ENCODE results near the gene SELENOO. TPM values are rescaled to one million over a fixed set of nuclear protein-coding genes. Genes with fewer than 3 reads are reported as not detected.

SELENOO gene
- total and polyA plus RNA-seq, 2 of the 13 experiments (the other 11 are each of a cell fraction or from before 2014, with no cell fraction given) = 14.4 to 19.0 TPM

- in situ Hi-C loops (cut with HindIII; ENCODE audit: extremely low pct_ligation_motif_present, low pct_unique_long_range_greater_than_20kb) = no loop called here
- TF ChIP-seq TAF15 (IDR thresholded peaks at IDR 0.05; ENCODE audit: low read depth, low read length, poor library complexity, severe bottlenecking) (no peak), SIN3B (IDR thresholded peaks at IDR 0.05; ENCODE audit: low read length) (no peak), ZSCAN5A (CRISPR knock-in tag; IDR thresholded peaks at IDR 0.05; ENCODE audit: borderline replicate concordance) (no peak), ZBTB49 (CRISPR knock-in tag; IDR thresholded peaks at IDR 0.05; ENCODE audit: borderline replicate concordance) (no peak)
- TF ChIP-seq, protein P1, sequence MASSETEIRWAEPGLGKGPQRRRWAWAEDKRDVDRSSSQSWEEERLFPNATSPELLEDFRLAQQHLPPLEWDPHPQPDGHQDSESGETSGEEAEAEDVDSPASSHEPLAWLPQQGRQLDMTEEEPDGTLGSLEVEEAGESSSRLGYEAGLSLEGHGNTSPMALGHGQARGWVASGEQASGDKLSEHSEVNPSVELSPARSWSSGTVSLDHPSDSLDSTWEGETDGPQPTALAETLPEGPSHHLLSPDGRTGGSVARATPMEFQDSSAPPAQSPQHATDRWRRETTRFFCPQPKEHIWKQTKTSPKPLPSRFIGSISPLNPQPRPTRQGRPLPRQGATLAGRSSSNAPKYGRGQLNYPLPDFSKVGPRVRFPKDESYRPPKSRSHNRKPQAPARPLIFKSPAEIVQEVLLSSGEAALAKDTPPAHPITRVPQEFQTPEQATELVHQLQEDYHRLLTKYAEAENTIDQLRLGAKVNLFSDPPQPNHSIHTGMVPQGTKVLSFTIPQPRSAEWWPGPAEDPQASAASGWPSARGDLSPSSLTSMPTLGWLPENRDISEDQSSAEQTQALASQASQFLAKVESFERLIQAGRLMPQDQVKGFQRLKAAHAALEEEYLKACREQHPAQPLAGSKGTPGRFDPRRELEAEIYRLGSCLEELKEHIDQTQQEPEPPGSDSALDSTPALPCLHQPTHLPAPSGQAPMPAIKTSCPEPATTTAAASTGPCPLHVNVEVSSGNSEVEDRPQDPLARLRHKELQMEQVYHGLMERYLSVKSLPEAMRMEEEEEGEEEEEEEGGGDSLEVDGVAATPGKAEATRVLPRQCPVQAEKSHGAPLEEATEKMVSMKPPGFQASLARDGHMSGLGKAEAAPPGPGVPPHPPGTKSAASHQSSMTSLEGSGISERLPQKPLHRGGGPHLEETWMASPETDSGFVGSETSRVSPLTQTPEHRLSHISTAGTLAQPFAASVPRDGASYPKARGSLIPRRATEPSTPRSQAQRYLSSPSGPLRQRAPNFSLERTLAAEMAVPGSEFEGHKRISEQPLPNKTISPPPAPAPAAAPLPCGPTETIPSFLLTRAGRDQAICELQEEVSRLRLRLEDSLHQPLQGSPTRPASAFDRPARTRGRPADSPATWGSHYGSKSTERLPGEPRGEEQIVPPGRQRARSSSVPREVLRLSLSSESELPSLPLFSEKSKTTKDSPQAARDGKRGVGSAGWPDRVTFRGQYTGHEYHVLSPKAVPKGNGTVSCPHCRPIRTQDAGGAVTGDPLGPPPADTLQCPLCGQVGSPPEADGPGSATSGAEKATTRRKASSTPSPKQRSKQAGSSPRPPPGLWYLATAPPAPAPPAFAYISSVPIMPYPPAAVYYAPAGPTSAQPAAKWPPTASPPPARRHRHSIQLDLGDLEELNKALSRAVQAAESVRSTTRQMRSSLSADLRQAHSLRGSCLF (CRISPR knock-in tag; IDR thresholded peaks at IDR 0.05; ENCODE audit: borderline replicate concordance) = no peak
- TF ChIP-seq, protein P2, sequence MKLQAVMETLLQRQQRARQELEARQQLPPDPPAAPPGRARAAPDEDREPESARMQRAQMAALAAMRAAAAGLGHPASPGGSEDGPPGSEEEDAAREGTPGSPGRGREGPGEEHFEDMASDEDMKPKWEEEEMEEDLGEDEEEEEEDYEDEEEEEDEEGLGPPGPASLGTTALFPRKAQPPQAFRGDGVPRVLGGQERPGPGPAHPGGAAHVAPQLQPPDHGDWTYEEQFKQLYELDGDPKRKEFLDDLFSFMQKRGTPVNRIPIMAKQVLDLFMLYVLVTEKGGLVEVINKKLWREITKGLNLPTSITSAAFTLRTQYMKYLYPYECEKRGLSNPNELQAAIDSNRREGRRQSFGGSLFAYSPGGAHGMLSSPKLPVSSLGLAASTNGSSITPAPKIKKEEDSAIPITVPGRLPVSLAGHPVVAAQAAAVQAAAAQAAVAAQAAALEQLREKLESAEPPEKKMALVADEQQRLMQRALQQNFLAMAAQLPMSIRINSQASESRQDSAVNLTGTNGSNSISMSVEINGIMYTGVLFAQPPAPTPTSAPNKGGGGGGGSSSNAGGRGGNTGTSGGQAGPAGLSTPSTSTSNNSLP (IDR thresholded peaks at IDR 0.05; ENCODE audit: low read depth, low read length) = no peak
- H3K79me2 ChIP-seq (ENCODE audit: insufficient read depth, low read length) = peaks cover 25% of the 10 kb centered on the region
- H2AFZ ChIP-seq (ENCODE audit: low read length) = no peak overlapping the region
- H3K9ac ChIP-seq (ENCODE audit: insufficient read depth, low read depth, low read length) = no peak overlapping the region
- H3K36me3 ChIP-seq (replicated peaks in 1 of 2; ENCODE audit: control insufficient read depth in 1 of 2, insufficient read depth in 2 of 2, low read length in 2 of 2) = peaks cover 12 to 56% of the 10 kb centered on the region in 2 experiments; a peak in 4 of 5 replicates
- H4K20me1 ChIP-seq (ENCODE audit: insufficient read depth, low read length) = peaks cover 5% of the 10 kb centered on the region
- 0 out of 2 replicates have a peak, but pooled peaks cover 5% of the 10 kb centered on the region for H3K4me1 ChIP-seq (ENCODE audit: insufficient read depth, low read length)
- BruUV-seq (replicated peaks) = no TSS peak
- ChIA-PET CTCF (ENCODE audit: low intra/inter-chr PET ratio, low total read pairs) (interaction anchor here (1.7 to 2.5 kb wide), 2 partner anchors 42 to 63 kb away, joined by 3 to 39 read pairs; no protein-coding TSS in a partner anchor), POLR2A (no interaction called here)
- DNase-seq (ENCODE audit: low spot score) = no peak
- H3K4me2 ChIP-seq (ENCODE audit: low read depth, low read length) = no peak overlapping the region
- ATAC-seq = no peak
- no peak for FAIRE-seq
- no peaks in the 10 kb centered on the region for H3K9me3 ChIP-seq (ENCODE audit: low read length)
- H3K4me3 ChIP-seq (replicated peaks in 1 of 3; ENCODE audit: insufficient read depth in 1 of 3, low read depth in 2 of 3, low read length in 3 of 3) = no peak overlapping the region
- WGBS (ENCODE audit: low lambda C conversion rate) = 94% methylated on average over 14 of the region's 14 CpGs
- no peak overlapping the region for H3K27ac ChIP-seq (ENCODE audit: extremely low read length, insufficient read depth, low read length)
- no peaks in the 10 kb centered on the region for H3K27me3 ChIP-seq (ENCODE audit: control insufficient read depth in 1 of 2, insufficient read depth in 2 of 2, low read length in 2 of 2)
- intact Hi-C loops (cut with micrococcal nuclease; ENCODE audit: unreplicated experiment) = no loop called here
These were observed 10.3 kb downstream of the SELENOO start for GRCh38 chr22:50211147-50211546.

All from HepG2 (cell line).